Fibroblast of lung (primary cell): ENCODE measurements around the gene LCNL1. TPM values are rescaled to one million over a fixed set of nuclear protein-coding genes. Genes with fewer than 3 reads are reported as not detected.

Experiments used
- DNase-seq, 2 donors: peaks; one replicate each; pipeline versions ENCODE4 v3.0.0 to v3.0.0-alpha.2; 2010; ENCODE audit warnings: low read depth in 2 of 2
- H2AFZ ChIP-seq: 2 replicates; pipeline ENCODE4 v1.5.1; 2012; ENCODE audit warnings: low read length, control low read depth, inconsistent platforms
- H3K27ac ChIP-seq: 2 replicates; pipeline ENCODE4 v1.5.1; 2011; ENCODE audit warnings: low read length, control low read depth; ENCODE audit not compliant: insufficient read depth
- H3K27me3 ChIP-seq: 2 replicates; pipeline ENCODE4 v1.5.1; 2011; ENCODE audit warnings: mild to moderate bottlenecking, low read length; ENCODE audit not compliant: control insufficient read depth, insufficient read depth
- H3K36me3 ChIP-seq: 2 replicates; pipeline ENCODE4 v1.5.1; 2011; ENCODE audit warnings: low read length; ENCODE audit not compliant: control insufficient read depth, insufficient read depth
- H3K4me1 ChIP-seq: 2 replicates; pipeline ENCODE4 v1.5.1; 2011; ENCODE audit warnings: low read length; ENCODE audit not compliant: control insufficient read depth, insufficient read depth; ENCODE audit errors: extremely low read depth
- H3K4me2 ChIP-seq: 2 replicates; pipeline ENCODE4 v1.5.1; 2011; ENCODE audit warnings: low read length, control low read depth; ENCODE audit not compliant: insufficient read depth; ENCODE audit errors: extremely low read depth
- H3K4me3 ChIP-seq, 4 experiments: fragments of 200-600 bp in 1 of 4; sonication (generic) in 1 of 4; replicated peaks in 1 of 4; 2 replicates each; pipeline ENCODE4 v1.5.1; 2011 to 2016; ENCODE audit warnings: low read length in 4 of 4, low read depth in 3 of 4, mild to moderate bottlenecking in 3 of 4, control low read depth in 2 of 4, inconsistent platforms in 1 of 4, mixed read lengths in 1 of 4; ENCODE audit not compliant: insufficient read depth in 1 of 4; ENCODE audit errors: control extremely low read depth in 1 of 4
- H3K79me2 ChIP-seq: 2 replicates; pipeline ENCODE4 v1.5.1; 2012; ENCODE audit warnings: mild to moderate bottlenecking, low read length, inconsistent platforms; ENCODE audit not compliant: control insufficient read depth, insufficient read depth
- H3K9ac ChIP-seq: 2 replicates; pipeline ENCODE4 v1.5.1; 2011; ENCODE audit warnings: mild to moderate bottlenecking, low read length, control low read depth; ENCODE audit not compliant: insufficient read depth
- H3K9me3 ChIP-seq: 2 replicates; pipeline ENCODE4 v1.5.1; 2012; ENCODE audit warnings: low read depth, low read length; ENCODE audit not compliant: control insufficient read depth, insufficient read depth
- H4K20me1 ChIP-seq: 2 replicates; pipeline ENCODE4 v1.5.1; 2011; ENCODE audit warnings: low read length; ENCODE audit not compliant: control insufficient read depth, insufficient read depth; ENCODE audit errors: extremely low read depth
- EZH2 ChIP-seq: IDR thresholded peaks from 2 replicates; pipeline ENCODE4 v1.5.1; 2012; ENCODE audit warnings: low read length, control low read depth, mild to moderate bottlenecking; ENCODE audit errors: missing control alignments
- polyA plus RNA-seq, 2 donors: library from polyadenylated mRNA; depleted of rRNA in 1 of 2; stranded (reverse) in 1 of 2; unstranded in 1 of 2; fragments of >200 nt; gene quantifications; 2 replicates each; pipeline ENCODE4 v1.2.1, GENCODE V29; 2011 to 2012; ENCODE audit warnings: missing spikeins in 1 of 2
- total RNA-seq: library from RNA; depleted of rRNA; stranded (reverse); fragments of >200 nt; gene quantifications from 2 replicates; pipeline ENCODE4 v1.2.1, GENCODE V29; 2014
- TF ChIP-seq, protein P1 (sequence below), 2 donors: IDR thresholded peaks in 1 of 2; conservative IDR thresholded peaks in 1 of 2; 1 replicate in 1 of 2; 2 replicates in 1 of 2; pipeline ENCODE4 v1.5.1; 2011 to 2012; ENCODE audit warnings: low read length in 2 of 2, control low read depth in 1 of 2, inconsistent platforms in 1 of 2, low read depth in 1 of 2, mild to moderate bottlenecking in 1 of 2

The LCNL1 gene
- total and polyA plus RNA-seq, 2 donors (not counting 1 experiment from before 2014, with no cell fraction given): 1.4 to 6.3 TPM

DNA sequence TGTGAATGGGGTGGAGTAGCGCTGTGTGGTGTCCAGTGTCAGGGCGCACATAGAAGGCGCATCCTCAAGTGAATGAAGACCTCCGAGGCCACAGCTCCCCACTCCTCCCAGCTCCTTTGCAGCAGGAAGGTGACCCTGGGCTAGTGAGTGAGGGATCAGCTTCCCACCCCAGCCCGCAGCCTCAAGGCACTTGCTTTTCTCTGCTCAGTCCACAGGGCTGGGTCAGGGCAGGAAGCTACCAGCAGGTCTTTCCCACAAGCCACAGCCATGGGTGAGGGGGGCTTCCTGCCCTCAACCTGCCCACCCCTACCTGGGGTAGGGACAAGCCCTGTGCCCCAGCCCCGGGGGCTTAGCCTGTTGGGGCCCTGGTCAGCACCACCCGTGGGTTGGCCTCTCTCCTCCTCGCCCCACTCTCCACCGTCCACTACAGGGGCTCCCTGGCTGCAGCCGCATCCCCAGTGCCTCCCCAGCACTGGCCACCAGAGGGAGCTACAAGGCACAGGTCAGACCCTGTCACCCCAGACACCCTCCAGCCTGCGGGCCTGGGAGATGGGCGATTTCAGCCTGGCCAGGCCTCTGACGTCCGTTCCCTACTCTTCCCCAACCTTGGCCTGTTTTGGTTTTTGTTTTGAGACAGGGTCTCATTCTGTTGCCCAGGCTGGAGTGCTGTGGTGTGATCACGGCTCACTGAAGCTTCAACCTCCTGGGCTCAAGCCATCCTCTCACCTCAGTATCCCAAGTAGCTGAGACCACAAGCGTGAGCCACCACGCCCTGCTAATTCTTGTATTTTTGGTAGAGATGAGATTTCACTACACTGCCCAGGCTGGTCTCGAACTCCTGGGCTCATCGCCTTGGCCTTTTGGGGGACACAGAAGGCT lies 46.5 kb downstream of the LCNL1 start:
- no peak overlapping the region for H3K4me2 ChIP-seq
- H3K4me3 ChIP-seq: peak overlapping the region in 1 of 4 experiments; percentile 64
- no peaks in the 10 kb centered on the region for H4K20me1 ChIP-seq
- H3K36me3 ChIP-seq: no peaks in the 10 kb centered on the region
- peak; percentile 26 to 41 for DNase-seq
- no peak overlapping the region for H3K9ac ChIP-seq
- H3K27ac ChIP-seq: no peak overlapping the region
- no peaks in the 10 kb centered on the region for H3K9me3 ChIP-seq
- no peak for TF ChIP-seq EZH2
- TF ChIP-seq, protein P1, sequence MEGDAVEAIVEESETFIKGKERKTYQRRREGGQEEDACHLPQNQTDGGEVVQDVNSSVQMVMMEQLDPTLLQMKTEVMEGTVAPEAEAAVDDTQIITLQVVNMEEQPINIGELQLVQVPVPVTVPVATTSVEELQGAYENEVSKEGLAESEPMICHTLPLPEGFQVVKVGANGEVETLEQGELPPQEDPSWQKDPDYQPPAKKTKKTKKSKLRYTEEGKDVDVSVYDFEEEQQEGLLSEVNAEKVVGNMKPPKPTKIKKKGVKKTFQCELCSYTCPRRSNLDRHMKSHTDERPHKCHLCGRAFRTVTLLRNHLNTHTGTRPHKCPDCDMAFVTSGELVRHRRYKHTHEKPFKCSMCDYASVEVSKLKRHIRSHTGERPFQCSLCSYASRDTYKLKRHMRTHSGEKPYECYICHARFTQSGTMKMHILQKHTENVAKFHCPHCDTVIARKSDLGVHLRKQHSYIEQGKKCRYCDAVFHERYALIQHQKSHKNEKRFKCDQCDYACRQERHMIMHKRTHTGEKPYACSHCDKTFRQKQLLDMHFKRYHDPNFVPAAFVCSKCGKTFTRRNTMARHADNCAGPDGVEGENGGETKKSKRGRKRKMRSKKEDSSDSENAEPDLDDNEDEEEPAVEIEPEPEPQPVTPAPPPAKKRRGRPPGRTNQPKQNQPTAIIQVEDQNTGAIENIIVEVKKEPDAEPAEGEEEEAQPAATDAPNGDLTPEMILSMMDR (conservative IDR thresholded peaks at IDR 0.05 in 1 of 2, IDR thresholded peaks at IDR 0.05 in 1 of 2; ENCODE audit: low read depth in 1 of 2, low read length in 2 of 2): peak; percentile 78 to 92
- H3K27me3 ChIP-seq: no peaks in the 10 kb centered on the region
- no peaks in the 10 kb centered on the region for H3K79me2 ChIP-seq
- peaks cover 4% of the 10 kb centered on the region for H3K4me1 ChIP-seq
- no peak overlapping the region for H2AFZ ChIP-seq

DNA sequence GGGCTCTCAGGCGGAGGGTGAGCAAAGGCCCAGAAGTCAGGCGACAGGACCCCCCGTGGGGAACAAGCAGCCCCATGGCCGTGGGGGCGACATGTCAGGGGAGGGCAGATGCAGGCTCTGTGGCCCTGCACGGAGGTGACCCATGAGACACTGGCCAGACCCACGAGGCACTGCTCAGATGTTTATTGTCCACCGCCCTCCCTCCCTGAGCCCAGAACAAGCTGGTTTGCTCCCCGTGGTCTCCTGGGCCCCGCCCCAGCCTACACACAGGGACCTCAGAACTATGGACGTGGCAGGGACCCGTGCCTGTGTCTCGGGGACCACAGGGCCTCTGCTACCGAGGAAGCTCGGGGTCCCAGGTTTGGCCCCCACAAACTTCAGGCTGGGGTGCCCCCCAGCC lies 47.2 kb downstream of the LCNL1 start:
- no peak overlapping the region for H3K27ac ChIP-seq
- no peak overlapping the region for H3K9ac ChIP-seq
- H3K79me2 ChIP-seq: no peaks in the 10 kb centered on the region
- no peaks in the 10 kb centered on the region for H3K9me3 ChIP-seq
- no peak overlapping the region for H3K4me3 ChIP-seq
- peaks cover 4% of the 10 kb centered on the region for H3K4me1 ChIP-seq
- H2AFZ ChIP-seq: no peak overlapping the region
- H3K4me2 ChIP-seq: no peak overlapping the region
- no peak for TF ChIP-seq EZH2
- TF ChIP-seq, protein P1 (conservative IDR thresholded peaks at IDR 0.05 in 1 of 2, IDR thresholded peaks at IDR 0.05 in 1 of 2; ENCODE audit: low read depth in 1 of 2, low read length in 2 of 2): no peak
- DNase-seq: no peak
- no peaks in the 10 kb centered on the region for H3K27me3 ChIP-seq
- no peaks in the 10 kb centered on the region for H4K20me1 ChIP-seq
- H3K36me3 ChIP-seq: no peaks in the 10 kb centered on the region

DNA sequence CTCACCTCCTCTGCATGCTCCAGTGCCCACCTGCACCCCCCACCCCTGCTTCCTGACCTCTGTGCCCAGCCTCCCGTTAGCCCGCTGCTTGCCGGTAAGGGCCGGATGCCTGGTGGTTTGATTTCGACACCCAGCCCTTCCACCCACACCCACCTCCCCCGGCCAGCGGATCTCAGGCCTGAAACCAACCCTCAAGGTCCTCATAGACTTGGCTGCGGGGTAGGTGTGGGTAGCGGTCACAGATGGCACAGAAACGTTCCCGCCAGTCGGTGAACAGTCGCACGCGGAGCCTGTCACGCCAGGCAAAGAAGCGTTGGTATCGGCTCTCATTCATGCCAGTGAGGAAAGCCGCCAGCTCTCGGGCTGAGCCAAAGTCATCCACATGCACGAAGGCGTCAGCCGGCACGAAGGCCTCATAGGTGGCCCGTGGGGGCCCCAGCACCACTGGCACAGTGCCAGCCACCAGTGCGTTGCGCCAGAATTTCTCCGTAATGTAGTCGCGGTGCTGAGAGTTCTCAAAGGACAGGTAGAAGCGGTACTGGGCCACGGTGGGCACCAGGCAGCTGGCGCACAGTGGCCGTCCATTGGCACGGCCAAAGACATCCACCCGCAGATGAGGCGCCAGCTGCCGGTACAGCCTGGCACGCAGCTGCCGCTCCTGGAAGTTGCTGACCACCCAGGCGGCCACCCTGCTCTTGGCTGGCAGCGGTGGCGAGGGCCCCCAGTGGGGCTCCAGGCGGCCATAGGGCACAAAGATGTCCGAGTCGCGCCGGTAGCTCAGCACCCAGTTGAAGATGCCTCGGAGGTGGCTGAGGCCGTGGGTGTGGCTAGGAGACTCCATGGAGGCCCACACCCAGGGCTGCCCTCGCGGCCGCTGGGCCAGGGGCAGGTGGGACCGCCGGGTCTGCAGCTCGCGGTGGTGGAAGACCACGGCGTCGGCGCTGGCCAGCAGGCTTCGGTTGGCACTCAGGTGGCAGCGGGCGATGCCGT lies 48.0 kb downstream of the LCNL1 start:
- no peak overlapping the region for H2AFZ ChIP-seq
- no peaks in the 10 kb centered on the region for H4K20me1 ChIP-seq
- H3K4me2 ChIP-seq: no peak overlapping the region
- no peaks in the 10 kb centered on the region for H3K79me2 ChIP-seq
- H3K9ac ChIP-seq: no peak overlapping the region
- H3K36me3 ChIP-seq: no peaks in the 10 kb centered on the region
- no peak for DNase-seq
- no peaks in the 10 kb centered on the region for H3K27me3 ChIP-seq
- H3K4me3 ChIP-seq: no peak overlapping the region
- H3K4me1 ChIP-seq: peaks cover 4% of the 10 kb centered on the region
- H3K27ac ChIP-seq: no peak overlapping the region
- TF ChIP-seq EZH2: no peak
- TF ChIP-seq, protein P1 (conservative IDR thresholded peaks at IDR 0.05 in 1 of 2, IDR thresholded peaks at IDR 0.05 in 1 of 2; ENCODE audit: low read depth in 1 of 2, low read length in 2 of 2): no peak
- no peaks in the 10 kb centered on the region for H3K9me3 ChIP-seq
